Gastrocnemius medialis (tissue), 4 donors: ENCODE measurements around the gene KRT33A. TPM values are rescaled to one million over a fixed set of nuclear protein-coding genes. Genes with fewer than 3 reads are reported as not detected.

Experiments used
- ATAC-seq, 2 donors: fragments of 150-250 bp; one replicate each; pipeline ENCODE4 v1.9.1; 2016
- DNase-seq, 2 donors: peaks; one replicate each; pipeline ENCODE4 v3.0.0-alpha.2; 2019
- H3K27ac ChIP-seq, 4 donors: fragments of 200-600 bp; sonication (generic); 1 replicate in 1 of 4; 2 replicates in 3 of 4; pipeline ENCODE4 v1.5.1; 2016 to 2018; ENCODE audit warnings: mild to moderate bottlenecking in 2 of 4, moderate library complexity in 1 of 4
- H3K27me3 ChIP-seq, 3 donors: fragments of 200-600 bp; sonication (generic) in 2 of 3; 1 replicate in 1 of 3; 2 replicates in 2 of 3; pipeline versions ENCODE4 v1.5.1 to v1.6.0; 2016 to 2019; ENCODE audit warnings: mild to moderate bottlenecking in 1 of 3, moderate library complexity in 1 of 3
- H3K36me3 ChIP-seq, 2 donors: fragments of 200-600 bp; sonication (generic) in 1 of 2; one replicate each; pipeline ENCODE4 v1.5.1; 2017 to 2018
- H3K4me1 ChIP-seq, 2 donors: fragments of 200-600 bp; sonication (generic) in 1 of 2; one replicate each; pipeline ENCODE4 v1.5.1; 2016 to 2017; ENCODE audit warnings: mild to moderate bottlenecking in 2 of 2
- H3K4me3 ChIP-seq, 4 donors: fragments of 200-600 bp; sonication (generic) in 3 of 4; 1 replicate in 1 of 4; 2 replicates in 3 of 4; pipeline ENCODE4 v1.5.1; 2016 to 2019; ENCODE audit warnings: mild to moderate bottlenecking in 2 of 4
- H3K9me3 ChIP-seq, 3 donors: fragments of 200-600 bp; sonication (generic) in 2 of 3; 1 replicate in 1 of 3; 2 replicates in 2 of 3; pipeline ENCODE4 v1.5.1; 2016 to 2019
- POLR2A ChIP-seq, 2 donors: fragments of 450-650 bp; IDR thresholded peaks; one replicate each; pipeline ENCODE4 v1.6.1; 2017; ENCODE audit warnings: antibody characterized with exemption in 2 of 2, mild to moderate bottlenecking in 2 of 2, moderate library complexity in 2 of 2
- in situ Hi-C, 4 donors: fragments of 200-750 bp; cut with MboI; loops; one replicate each; pipeline versions ENCODE4 v1.15.0 to v1.8.0; 2017; ENCODE audit warnings: low sequenced_read_pairs in 4 of 4
- intact Hi-C: fragments of 100-400 bp; cut with DNase I; formaldehyde crosslinking; loops from one replicate; pipeline ENCODE4 v1.15.1; 2023; ENCODE audit warnings: low total_unique reads
- total RNA-seq, 4 donors: library from RNA; depleted of rRNA; stranded (reverse); fragments of >200 nt; gene quantifications; one replicate each; pipeline versions ENCODE4 v1.1.0 to v1.2.3, GENCODE V29; 2016
- TF ChIP-seq, protein P1 (sequence below), 5 experiments: fragments of 450-650 bp in 3 of 5; fragments of 200-600 bp in 2 of 5; sonication (generic) in 2 of 5; IDR thresholded peaks in 4 of 5; conservative IDR thresholded peaks in 1 of 5; 1 replicate in 4 of 5; 2 replicates in 1 of 5; pipeline ENCODE4 v1.5.1; 2016 to 2019; ENCODE audit warnings: antibody characterized with exemption in 5 of 5, mild to moderate bottlenecking in 3 of 5, moderate library complexity in 3 of 5

Gene KRT33A
- total RNA-seq, 4 donors from 2014 or later, result not detected

DNA sequence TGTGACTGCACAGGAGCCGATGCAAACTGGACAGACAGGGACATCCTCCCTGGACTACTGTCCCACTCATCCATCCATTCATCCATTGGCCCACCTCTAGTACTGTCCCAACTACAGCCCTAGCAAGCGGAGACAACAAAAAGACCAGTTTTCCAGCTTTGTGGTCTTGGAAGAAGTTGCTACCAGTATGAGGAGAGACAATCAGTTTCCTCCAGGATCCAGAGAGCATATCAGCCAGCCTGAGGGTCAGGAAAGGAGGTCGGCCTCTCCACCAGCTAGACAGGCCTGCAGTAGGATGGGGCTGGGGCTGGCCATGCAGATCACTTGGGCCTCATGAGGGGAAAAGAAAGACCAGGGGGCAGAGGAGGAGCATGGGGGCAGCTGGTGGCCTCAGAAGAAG is 16.8 kb downstream of the KRT33A start:
- TF ChIP-seq, protein P1, sequence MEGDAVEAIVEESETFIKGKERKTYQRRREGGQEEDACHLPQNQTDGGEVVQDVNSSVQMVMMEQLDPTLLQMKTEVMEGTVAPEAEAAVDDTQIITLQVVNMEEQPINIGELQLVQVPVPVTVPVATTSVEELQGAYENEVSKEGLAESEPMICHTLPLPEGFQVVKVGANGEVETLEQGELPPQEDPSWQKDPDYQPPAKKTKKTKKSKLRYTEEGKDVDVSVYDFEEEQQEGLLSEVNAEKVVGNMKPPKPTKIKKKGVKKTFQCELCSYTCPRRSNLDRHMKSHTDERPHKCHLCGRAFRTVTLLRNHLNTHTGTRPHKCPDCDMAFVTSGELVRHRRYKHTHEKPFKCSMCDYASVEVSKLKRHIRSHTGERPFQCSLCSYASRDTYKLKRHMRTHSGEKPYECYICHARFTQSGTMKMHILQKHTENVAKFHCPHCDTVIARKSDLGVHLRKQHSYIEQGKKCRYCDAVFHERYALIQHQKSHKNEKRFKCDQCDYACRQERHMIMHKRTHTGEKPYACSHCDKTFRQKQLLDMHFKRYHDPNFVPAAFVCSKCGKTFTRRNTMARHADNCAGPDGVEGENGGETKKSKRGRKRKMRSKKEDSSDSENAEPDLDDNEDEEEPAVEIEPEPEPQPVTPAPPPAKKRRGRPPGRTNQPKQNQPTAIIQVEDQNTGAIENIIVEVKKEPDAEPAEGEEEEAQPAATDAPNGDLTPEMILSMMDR (IDR thresholded peaks at IDR 0.05 in 4 of 5, conservative IDR thresholded peaks at IDR 0.05 in 1 of 5), result no peak
- no peak for TF ChIP-seq POLR2A (IDR thresholded peaks at IDR 0.05)
- H3K36me3 ChIP-seq, result no peaks in the 10 kb centered on the region
- no peak for DNase-seq
- intact Hi-C loops, result no loop called here
- ATAC-seq, result no peak
- H3K4me3 ChIP-seq, result no peak overlapping the region
- H3K9me3 ChIP-seq, result no peaks in the 10 kb centered on the region
- H3K4me1 ChIP-seq, result no peaks in the 10 kb centered on the region
- in situ Hi-C loops, result no loop called here
- H3K27ac ChIP-seq, result no peak overlapping the region
- H3K27me3 ChIP-seq, result no peaks in the 10 kb centered on the region

DNA sequence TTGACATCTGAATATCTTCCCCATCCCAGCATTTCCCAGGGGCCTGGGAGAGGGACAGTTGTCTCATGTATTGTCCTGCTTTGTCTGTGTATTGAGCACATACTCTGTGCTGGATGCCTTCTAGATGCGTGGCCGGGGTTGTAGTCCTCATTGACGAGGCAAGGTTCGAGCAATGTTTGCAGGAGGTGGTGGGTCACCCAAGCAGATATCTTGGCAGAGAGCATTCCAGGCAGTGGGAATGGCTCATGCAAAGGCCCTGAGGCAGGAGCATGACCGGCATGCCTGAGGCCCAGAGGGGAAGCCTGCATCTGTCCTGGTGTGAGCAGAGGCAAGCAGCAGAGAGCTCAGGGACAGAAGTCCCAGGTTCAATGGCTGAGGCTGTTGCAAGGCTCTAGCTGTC is 17.5 kb downstream of the KRT33A start:
- H3K4me1 ChIP-seq, result no peaks in the 10 kb centered on the region
- no peak overlapping the region for H3K4me3 ChIP-seq
- in situ Hi-C loops (no loop called here), intact Hi-C loops (no loop called here)
- no peaks in the 10 kb centered on the region for H3K9me3 ChIP-seq
- no peak for TF ChIP-seq POLR2A (IDR thresholded peaks at IDR 0.05)
- TF ChIP-seq, protein P1 (IDR thresholded peaks at IDR 0.05 in 4 of 5, conservative IDR thresholded peaks at IDR 0.05 in 1 of 5), result no peak
- ATAC-seq (no peak), DNase-seq (no peak)
- no peak overlapping the region for H3K27ac ChIP-seq
- H3K27me3 ChIP-seq, result no peaks in the 10 kb centered on the region
- no peaks in the 10 kb centered on the region for H3K36me3 ChIP-seq

DNA sequence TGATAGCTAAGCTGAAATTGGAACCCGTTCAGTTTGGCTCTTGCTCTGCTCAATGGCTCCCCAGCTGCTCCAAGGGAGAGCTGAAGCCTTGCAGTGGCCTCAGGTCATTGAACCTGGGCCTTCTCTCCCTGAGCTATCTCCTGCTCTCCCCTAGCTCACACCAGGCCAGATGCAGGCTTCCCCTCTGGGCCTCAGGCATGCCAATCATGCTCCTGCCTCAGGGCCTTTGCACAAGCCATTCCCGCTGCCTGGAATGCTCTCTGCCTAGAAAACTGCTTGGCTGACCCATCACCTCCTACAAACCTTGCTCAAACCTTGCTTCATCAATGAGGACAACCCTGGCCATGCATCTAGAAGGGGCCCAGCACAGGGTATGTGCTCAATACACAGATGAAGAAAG is 18.4 kb downstream of the KRT33A start:
- Histone ChIP-seq H3K36me3 (no peaks in the 10 kb centered on the region), H3K4me3 (no peak overlapping the region), H3K9me3 (no peaks in the 10 kb centered on the region), H3K27ac (no peak overlapping the region), H3K4me1 (no peaks in the 10 kb centered on the region), H3K27me3 (no peaks in the 10 kb centered on the region)
- DNase-seq (no peak), ATAC-seq (no peak)
- TF ChIP-seq, protein P1 (IDR thresholded peaks at IDR 0.05 in 4 of 5, conservative IDR thresholded peaks at IDR 0.05 in 1 of 5), result no peak
- TF ChIP-seq POLR2A (IDR thresholded peaks at IDR 0.05), result no peak
- in situ Hi-C loops, result no loop called here
- intact Hi-C loops, result no loop called here

DNA sequence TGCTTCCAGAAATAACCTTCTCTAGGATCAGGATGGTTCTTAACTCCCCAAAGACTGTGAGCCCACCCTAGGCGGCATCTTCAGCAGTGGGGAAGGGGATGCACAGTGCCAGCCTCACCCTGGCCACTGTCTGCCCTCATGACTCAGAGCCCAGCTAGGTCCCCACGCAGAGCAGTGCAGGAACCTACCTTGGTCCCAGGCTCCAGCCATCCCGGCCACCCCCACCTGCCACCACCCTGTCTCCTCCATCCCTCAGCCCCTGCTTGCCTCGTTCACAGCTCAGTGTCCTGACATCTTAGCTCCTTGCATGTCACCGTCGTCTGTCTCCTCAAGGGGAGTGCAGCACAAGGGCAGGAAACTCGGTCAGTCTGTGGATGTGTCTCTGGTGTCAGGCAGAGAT is 19.0 kb downstream of the KRT33A start:
- intact Hi-C loops (no loop called here), in situ Hi-C loops (no loop called here)
- no peak for ATAC-seq
- Histone ChIP-seq H3K36me3 (no peaks in the 10 kb centered on the region), H3K9me3 (no peaks in the 10 kb centered on the region), H3K27ac (no peak overlapping the region), H3K27me3 (no peaks in the 10 kb centered on the region), H3K4me3 (no peak overlapping the region), H3K4me1 (no peaks in the 10 kb centered on the region)
- TF ChIP-seq, protein P1 (IDR thresholded peaks at IDR 0.05 in 4 of 5, conservative IDR thresholded peaks at IDR 0.05 in 1 of 5), result no peak
- TF ChIP-seq POLR2A (IDR thresholded peaks at IDR 0.05), result no peak
- DNase-seq, result no peak

DNA sequence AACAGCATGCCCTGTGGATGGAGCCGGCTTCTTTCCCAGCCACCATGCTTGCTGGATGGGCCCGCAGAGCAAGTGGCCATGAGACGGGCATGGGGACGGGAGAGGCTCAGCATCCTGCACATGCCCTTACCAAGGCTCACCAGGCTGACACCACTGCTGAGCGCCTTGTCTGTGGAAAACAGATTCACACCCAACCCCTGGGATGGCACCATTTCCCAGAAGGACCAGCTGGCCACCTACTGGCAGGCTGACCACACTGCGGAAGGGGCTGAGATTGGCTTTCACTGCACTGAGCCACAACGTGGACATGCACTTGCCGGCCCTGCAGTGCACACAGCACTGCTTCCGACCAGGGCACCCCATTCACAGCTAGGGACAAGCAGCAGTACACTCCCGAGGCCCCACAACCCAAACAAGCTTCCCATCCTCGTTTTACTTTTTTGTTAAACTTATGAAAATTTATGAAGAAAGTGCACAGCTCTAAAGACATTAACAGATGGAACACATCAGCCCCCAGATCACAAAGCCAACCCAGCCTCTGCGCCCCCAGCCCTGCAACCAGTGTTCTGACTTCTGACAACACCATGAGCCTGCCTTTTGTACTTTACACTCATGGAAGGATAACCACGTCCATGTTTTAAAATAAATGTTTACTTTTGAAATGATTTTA is 21.2 kb downstream of the KRT33A start:
- in situ Hi-C loops (loop anchor here in 2 of 4 donors (10.0 kb wide), 1 partner anchor 425 kb away; no protein-coding TSS in a partner anchor), intact Hi-C loops (no loop called here)
- no peak overlapping the region for H3K27ac ChIP-seq
- H3K4me1 ChIP-seq, result no peaks in the 10 kb centered on the region
- TF ChIP-seq, protein P1 (IDR thresholded peaks at IDR 0.05 in 4 of 5, conservative IDR thresholded peaks at IDR 0.05 in 1 of 5), result peak in 3 of 5 experiments; percentile 17 to 25 (median 23)
- no peak for TF ChIP-seq POLR2A (IDR thresholded peaks at IDR 0.05)
- H3K36me3 ChIP-seq, result no peaks in the 10 kb centered on the region
- H3K27me3 ChIP-seq, result no peaks in the 10 kb centered on the region
- no peaks in the 10 kb centered on the region for H3K9me3 ChIP-seq
- DNase-seq, result no peak
- no peak overlapping the region for H3K4me3 ChIP-seq
- no peak for ATAC-seq
